ENCODE measurements around the gene DEF6.

The DEF6 gene

DNA sequence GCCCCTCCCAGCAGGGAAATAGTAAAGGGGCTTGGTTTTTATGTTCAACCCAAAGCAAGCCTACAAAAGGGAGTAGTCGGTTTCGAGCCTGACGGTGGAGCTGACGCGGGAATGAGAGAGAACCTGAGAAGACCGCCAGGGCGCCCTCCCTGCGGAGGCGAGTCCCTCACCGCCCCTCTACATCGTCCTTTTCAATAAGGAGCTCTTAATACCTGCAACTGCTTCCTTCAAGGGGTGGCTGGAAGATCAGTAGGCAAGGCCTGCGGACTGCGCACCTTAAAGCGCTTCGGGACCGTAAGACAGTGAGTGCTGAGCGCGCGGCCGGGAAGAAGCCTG is 38.8 kb upstream of the DEF6 start:
- DNase-seq (ENCODE audit: low read depth, low spot score): peak; percentile 72
- H3K4me3 ChIP-seq (ENCODE audit: low read depth, low read length): peak overlapping the region; percentile 93
- TF ChIP-seq, protein P1, sequence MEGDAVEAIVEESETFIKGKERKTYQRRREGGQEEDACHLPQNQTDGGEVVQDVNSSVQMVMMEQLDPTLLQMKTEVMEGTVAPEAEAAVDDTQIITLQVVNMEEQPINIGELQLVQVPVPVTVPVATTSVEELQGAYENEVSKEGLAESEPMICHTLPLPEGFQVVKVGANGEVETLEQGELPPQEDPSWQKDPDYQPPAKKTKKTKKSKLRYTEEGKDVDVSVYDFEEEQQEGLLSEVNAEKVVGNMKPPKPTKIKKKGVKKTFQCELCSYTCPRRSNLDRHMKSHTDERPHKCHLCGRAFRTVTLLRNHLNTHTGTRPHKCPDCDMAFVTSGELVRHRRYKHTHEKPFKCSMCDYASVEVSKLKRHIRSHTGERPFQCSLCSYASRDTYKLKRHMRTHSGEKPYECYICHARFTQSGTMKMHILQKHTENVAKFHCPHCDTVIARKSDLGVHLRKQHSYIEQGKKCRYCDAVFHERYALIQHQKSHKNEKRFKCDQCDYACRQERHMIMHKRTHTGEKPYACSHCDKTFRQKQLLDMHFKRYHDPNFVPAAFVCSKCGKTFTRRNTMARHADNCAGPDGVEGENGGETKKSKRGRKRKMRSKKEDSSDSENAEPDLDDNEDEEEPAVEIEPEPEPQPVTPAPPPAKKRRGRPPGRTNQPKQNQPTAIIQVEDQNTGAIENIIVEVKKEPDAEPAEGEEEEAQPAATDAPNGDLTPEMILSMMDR (IDR thresholded peaks at IDR 0.05; ENCODE audit: low read depth, low read length): peak; percentile 11
- in situ Hi-C loops (cut with HindIII; ENCODE audit: low sequenced_read_pairs): no loop called here

DNA sequence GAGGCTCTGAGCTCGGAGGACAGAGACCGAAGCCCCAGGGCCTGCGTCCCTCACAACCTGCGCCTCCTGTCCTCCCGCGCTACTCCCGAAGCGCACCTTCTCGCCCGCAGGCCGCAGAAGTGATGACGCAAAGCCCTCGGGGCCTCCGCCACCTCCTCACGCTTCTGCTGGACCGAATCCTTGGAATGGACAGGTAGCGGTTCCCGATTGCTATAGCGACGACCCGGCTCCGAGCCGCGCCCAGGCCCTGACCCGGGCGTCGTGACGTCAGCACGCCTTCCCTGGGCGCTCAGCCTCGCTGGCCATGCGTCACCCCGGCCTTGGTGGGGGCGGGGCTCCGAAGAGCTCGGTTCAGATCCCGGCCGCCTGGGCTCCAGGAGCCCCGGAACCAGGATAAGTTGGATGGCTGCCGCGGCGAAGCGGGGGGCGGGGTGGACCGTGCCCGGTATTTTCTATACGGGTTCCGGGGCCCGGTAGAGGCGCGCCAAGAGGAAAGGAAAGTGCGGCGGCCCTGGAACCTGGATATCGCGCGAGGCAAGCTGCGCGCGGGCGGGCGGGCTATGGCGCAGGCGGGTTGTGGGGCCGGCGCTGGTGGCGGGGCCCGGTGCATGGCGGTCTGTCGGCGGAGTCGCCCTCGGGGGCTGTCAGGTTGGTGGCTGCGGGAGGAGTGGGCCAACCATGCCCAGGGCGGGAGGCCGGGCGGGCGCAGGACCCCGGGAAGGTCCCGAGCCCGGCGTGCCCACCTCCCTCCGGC is 38.2 kb upstream of the DEF6 start, which contains the start of gene ZNF76:
Gene ZNF76, plus strand, starts transcription at position 542 of the 754 bp plus-strand sequence. CDS start 21,417 bp downstream, outside the sequence.
- DNase-seq (ENCODE audit: low read depth, low spot score): peak; percentile 98
- TF ChIP-seq, protein P1 (IDR thresholded peaks at IDR 0.05; ENCODE audit: low read depth, low read length): no peak
- in situ Hi-C loops (cut with HindIII; ENCODE audit: low sequenced_read_pairs): no loop called here
- peak within 1 kb of the TSS; percentile 93 for H3K4me3 ChIP-seq (ENCODE audit: low read depth, low read length)

DNA sequence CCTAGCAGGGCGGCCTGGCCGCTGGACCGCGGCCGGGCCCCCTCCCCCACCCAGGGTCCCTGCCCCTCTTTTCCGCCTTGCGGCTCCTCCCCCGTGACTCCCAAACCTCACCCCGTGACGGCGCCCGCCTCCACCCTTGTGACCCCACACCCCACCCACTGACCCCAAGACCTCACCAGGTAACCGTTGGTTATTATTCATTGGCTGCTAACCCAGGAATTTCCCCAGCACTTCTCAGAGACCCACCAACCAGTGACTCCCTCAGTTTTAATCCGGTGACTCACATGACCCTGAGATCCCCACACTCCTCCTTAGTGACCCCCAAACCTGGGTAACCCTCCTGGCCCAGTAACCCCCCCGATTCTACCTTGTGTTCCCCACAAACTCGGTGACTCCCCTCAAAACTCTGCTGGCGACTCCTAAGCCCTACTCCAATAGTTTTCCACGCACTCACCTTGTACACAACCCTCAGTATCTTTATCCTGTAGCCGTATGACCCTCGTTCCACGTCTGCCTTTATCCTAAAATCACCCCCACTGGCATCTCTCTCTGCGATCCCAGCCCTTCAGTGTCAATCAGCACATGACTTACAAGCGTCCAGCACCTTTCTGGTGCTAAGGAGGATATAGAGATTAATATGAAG is 37.5 kb upstream of the DEF6 start:
- in situ Hi-C loops (cut with HindIII; ENCODE audit: low sequenced_read_pairs): no loop called here

DNA sequence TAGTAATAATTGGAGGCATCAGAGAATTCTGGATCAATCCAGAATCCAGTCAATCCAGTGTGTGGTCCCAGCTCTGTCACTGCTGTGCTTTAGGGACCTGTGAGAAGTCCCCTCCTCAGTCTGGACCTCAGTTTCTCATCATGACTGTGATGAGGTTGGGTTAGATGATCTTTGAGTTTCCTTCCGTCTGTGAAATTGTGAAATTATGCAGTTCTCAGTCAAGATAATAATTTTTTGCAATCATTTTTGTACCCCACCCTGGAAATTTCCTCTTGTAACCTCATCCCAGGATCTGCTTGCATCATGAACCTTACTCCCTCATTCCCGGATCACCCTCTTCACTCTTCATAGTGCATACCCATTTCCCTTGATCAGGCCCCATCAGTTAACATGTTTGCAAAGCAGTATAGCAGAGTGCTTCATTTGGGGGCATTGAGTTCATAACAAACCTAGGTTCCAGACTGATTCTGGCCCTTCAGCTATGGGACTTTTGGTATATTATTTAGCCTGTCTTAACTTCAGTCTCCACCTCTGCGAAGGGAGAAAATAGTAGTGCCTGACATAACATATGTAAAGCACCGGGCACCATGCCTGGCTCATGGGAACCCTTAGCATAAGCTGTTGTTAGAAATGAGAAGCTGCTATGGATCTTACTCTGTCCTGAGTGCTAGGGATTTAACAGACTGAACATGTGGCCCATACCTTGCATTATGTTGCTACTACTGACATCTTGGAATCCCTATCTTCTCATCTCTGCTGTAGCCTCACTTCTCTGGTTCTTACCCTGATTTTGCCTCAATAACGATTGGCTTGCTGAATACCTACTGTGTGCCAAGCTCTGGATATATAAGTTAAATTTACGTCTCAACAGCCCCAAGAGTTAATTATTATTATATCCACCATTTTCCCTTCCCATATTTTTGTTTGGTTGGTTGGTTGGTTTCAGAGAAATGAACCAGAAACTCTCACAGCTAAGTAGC is 36.7 kb upstream of the DEF6 start:
- DNase-seq (ENCODE audit: low read depth, low spot score): no peak
- in situ Hi-C loops (cut with HindIII; ENCODE audit: low sequenced_read_pairs): no loop called here

More for the DNA sequence above, 37.5 kb upstream of the DEF6 start:
- TF ChIP-seq, protein P1 (IDR thresholded peaks at IDR 0.05; ENCODE audit: low read depth, low read length): no peak
- H3K4me3 ChIP-seq (ENCODE audit: low read depth, low read length): peak overlapping the region; percentile 93
- peak; percentile 18 for DNase-seq (ENCODE audit: low read depth, low spot score)

DNA sequence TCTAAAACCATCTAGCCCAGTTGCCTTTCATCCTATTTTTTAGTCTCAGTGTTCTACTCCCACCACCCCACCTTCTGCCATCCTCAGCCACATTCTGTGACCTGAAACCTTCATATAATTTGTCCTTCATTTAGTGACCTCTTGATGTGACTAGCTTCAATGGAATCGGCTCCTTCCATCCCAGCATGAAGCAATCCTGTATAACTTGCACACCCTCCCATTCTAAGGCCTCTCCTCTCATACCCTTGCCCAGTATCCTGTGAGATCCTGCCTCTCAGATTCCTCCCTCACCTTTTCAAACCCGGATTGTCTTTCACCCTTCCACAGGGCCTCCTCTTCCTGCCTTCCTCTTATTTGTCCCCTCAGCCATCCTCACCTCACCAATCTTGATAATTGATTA is 35.0 kb upstream of the DEF6 start:
- TF ChIP-seq, protein P1 (IDR thresholded peaks at IDR 0.05; ENCODE audit: low read depth, low read length): no peak
- no peak for DNase-seq (ENCODE audit: low read depth, low spot score)
- no peak overlapping the region for H3K4me3 ChIP-seq (ENCODE audit: low read depth, low read length)
- in situ Hi-C loops (cut with HindIII; ENCODE audit: low sequenced_read_pairs): no loop called here

More for the DNA sequence above, 36.7 kb upstream of the DEF6 start:
- peak overlapping the region; percentile 93 for H3K4me3 ChIP-seq (ENCODE audit: low read depth, low read length)
- TF ChIP-seq, protein P1 (IDR thresholded peaks at IDR 0.05; ENCODE audit: low read depth, low read length): no peak
